Measurements from ENCODE around the gene MTFMT.
A peak's percentile ranks its signal among the peaks of the same experiment; 100 is the strongest.

The MTFMT gene

DNA sequence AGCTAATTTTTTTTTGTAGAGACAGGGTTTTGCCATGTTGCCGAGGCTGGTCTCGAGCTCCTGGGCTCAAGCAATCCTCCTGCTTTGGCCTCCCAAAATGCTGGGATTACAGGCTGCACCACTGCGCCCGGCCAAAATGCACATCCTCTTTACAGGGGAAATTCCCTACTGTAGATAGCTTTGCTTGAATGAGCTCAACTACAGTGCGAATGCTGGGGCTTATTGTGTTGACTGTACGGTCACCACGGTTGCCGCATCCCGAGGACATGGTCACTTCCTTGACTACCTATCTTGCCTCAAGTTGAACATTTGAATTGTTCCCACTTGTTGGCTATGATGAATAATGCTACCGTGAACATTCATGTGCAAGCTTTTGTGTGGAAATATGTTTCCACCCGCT is 5.3 kb upstream of the MTFMT start:
- no peaks in the 10 kb centered on the region for H3K27me3 ChIP-seq (replicated peaks)
- H3K36me3 ChIP-seq (replicated peaks) = no peaks in the 10 kb centered on the region
- TF ChIP-seq, protein P1, sequence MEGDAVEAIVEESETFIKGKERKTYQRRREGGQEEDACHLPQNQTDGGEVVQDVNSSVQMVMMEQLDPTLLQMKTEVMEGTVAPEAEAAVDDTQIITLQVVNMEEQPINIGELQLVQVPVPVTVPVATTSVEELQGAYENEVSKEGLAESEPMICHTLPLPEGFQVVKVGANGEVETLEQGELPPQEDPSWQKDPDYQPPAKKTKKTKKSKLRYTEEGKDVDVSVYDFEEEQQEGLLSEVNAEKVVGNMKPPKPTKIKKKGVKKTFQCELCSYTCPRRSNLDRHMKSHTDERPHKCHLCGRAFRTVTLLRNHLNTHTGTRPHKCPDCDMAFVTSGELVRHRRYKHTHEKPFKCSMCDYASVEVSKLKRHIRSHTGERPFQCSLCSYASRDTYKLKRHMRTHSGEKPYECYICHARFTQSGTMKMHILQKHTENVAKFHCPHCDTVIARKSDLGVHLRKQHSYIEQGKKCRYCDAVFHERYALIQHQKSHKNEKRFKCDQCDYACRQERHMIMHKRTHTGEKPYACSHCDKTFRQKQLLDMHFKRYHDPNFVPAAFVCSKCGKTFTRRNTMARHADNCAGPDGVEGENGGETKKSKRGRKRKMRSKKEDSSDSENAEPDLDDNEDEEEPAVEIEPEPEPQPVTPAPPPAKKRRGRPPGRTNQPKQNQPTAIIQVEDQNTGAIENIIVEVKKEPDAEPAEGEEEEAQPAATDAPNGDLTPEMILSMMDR (IDR thresholded peaks at IDR 0.05; ENCODE audit: low read depth, low read length, missing control alignments) = no peak
- H3K27ac ChIP-seq = no peak overlapping the region
- H3K4me3 ChIP-seq (ENCODE audit: low read depth, low read length) = no peak overlapping the region
- in situ Hi-C loops (cut with HindIII; ENCODE audit: low pct_ligation_motif_present, low sequenced_read_pairs) = no loop called here
- no peak for DNase-seq

DNA sequence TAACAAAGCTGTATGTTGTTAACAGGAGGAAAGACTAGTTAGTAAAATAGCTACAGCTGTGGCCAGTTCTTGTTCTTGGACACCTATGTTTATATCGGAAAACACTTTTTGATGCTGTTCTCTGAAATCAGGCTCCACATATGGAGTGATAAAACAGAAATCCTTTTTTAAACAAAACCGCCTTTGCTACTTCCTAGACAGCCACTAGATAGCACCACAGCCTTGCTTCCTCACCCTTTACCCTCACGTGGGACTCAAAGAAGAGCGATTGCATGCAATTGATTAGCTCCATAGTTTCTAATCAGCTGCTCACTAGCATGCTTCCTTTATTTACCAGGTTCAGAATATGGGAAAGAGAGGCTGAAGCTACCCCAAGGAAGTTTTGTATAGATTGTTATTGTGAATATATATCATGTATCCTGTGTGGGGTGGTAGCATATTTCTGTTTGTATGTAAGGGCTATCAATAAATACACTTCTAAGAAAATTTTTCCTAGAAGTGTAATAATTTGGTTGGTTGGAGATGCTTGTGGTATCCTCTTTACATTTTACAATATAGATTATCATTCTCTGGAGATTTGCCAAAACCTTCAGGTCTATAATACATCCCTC is 4.3 kb upstream of the MTFMT start:
- Histone ChIP-seq H3K27me3 (replicated peaks) (no peaks in the 10 kb centered on the region), H3K27ac (no peak overlapping the region), H3K36me3 (replicated peaks) (no peaks in the 10 kb centered on the region), H3K4me3 (ENCODE audit: low read depth, low read length) (no peak overlapping the region)
- TF ChIP-seq, protein P1 (IDR thresholded peaks at IDR 0.05; ENCODE audit: low read depth, low read length, missing control alignments) = peak; percentile 74
- in situ Hi-C loops (cut with HindIII; ENCODE audit: low pct_ligation_motif_present, low sequenced_read_pairs) = no loop called here
- peak; percentile 36 for DNase-seq

DNA sequence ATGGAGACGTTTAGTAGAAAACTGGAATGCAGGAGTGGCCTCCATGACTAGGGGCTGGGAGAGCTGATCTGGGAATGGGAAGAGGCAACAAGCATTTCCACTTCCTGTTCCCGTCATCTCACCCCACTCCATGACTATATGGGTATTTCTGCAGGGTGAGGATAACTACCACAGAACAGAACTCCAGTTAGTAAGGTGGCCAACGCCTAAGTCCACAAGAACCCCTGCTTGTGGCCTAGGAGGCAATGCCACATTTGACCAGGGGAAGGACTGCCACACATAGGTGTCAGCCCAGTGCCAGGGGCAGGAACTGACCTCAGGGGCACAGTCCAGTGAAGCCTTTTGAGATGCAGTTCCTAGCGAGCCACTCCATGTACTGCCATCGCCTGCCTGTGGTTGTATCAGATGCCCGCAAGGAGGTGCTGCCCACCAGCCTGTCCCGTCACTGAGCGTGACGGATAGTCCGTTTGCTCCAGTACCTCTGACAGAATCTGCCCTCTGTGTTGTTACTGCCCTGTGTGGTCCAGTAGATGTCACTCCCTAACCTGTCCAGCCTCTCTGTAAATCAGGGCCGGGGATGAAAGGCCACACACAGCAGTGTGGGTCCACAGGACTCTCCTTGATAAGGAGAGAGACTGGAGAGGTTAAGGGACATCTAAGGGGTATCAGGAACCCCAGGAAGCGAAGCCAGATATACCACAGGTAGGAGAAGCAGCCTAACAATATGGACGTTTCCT is 3.5 kb upstream of the MTFMT start:
- Histone ChIP-seq H3K36me3 (replicated peaks) (no peaks in the 10 kb centered on the region), H3K4me3 (ENCODE audit: low read depth, low read length) (no peak overlapping the region), H3K27me3 (replicated peaks) (no peaks in the 10 kb centered on the region), H3K27ac (no peak overlapping the region)
- peak; percentile 47 for DNase-seq
- TF ChIP-seq, protein P1 (IDR thresholded peaks at IDR 0.05; ENCODE audit: low read depth, low read length, missing control alignments) = peak; percentile 93
- in situ Hi-C loops (cut with HindIII; ENCODE audit: low pct_ligation_motif_present, low sequenced_read_pairs) = no loop called here

DNA sequence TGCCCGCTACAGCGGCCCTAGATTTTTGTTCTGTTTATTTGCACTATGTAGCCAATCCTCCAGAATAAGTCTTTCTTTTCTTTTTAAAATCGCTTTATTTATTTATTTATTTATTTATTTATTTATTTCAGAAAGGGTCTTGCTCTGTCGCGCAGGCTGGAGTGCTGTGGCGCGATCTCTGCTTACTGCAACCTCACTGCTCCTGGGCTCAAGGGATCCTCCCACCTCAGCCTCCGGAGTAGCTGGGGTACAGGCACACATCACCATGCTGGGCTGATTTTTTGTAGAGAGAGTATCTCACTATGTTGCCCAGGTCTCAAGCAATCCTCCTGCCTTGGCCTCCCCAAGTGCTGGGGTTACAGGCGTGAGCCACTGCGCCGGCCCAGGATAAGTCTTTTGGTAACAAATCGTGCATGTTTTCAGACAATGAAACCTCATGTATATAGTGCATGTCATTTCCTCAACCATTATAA is 333 bp upstream of the MTFMT start:
- in situ Hi-C loops (cut with HindIII; ENCODE audit: low pct_ligation_motif_present, low sequenced_read_pairs) = no loop called here
- H3K4me3 ChIP-seq (ENCODE audit: low read depth, low read length) = no peak overlapping the region
- H3K27me3 ChIP-seq (replicated peaks) = no peaks in the 10 kb centered on the region
- TF ChIP-seq, protein P1 (IDR thresholded peaks at IDR 0.05; ENCODE audit: low read depth, low read length, missing control alignments) = no peak
- peaks cover 2% of the 10 kb centered on the region for H3K36me3 ChIP-seq (replicated peaks)
- H3K27ac ChIP-seq = no peak overlapping the region
- no peak for DNase-seq

DNA sequence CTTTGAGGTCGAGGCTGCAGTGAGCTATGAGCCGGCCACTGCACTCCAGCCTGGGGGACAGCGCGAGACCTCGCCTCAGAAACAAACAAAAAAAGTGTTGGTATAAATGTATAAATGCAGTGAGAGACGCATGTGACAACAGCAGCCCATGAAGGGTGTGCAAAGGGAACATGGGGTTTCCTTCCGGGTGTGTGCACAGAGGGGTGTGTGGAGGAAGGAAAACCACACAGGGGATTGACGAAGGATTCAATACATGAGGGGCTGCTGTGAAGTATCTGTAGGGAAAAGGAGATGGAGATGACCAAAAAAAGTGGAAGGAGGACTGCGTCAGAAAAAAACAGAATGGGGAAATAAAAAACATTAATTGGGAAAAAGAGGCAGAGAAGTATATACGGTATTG is 1.1 kb downstream of the MTFMT start:
- in situ Hi-C loops (cut with HindIII; ENCODE audit: low pct_ligation_motif_present, low sequenced_read_pairs) = no loop called here
- Histone ChIP-seq H3K4me3 (ENCODE audit: low read depth, low read length) (peak overlapping the region; percentile 86), H3K27ac (no peak overlapping the region), H3K27me3 (replicated peaks) (no peaks in the 10 kb centered on the region), H3K36me3 (replicated peaks) (peaks cover 5% of the 10 kb centered on the region)
- no peak for DNase-seq
- TF ChIP-seq, protein P1 (IDR thresholded peaks at IDR 0.05; ENCODE audit: low read depth, low read length, missing control alignments) = no peak

Measured in brain microvascular endothelial cell (primary cell).